ENCODE measurements around the gene TXNDC5. TPM values are rescaled to one million over a fixed set of nuclear protein-coding genes. Genes with fewer than 3 reads are reported as not detected.

TXNDC5 gene
- total RNA-seq, 2 experiments from 2014 or later, result 27.7 to 45.4 TPM

GRCh38 chr6:7922596-7922995 lies 12.0 kb upstream of the TXNDC5 start:
- Mint-ChIP-seq H3K4me1 (no peaks in the 10 kb centered on the region), H3K4me3 (no peak overlapping the region), H3K27me3 (peaks cover 17% of the 10 kb centered on the region), H3K36me3 (no peaks in the 10 kb centered on the region), H3K9me3 (ENCODE audit: low read depth) (peaks cover 11% of the 10 kb centered on the region), H3K27ac (no peak overlapping the region)
- ATAC-seq (no peak), DNase-seq (no peak)
- CTCF ChIA-PET, result no interaction called here

GRCh38 chr6:7921632-7922092 lies 11.1 kb upstream of the TXNDC5 start:
- ATAC-seq (no peak), DNase-seq (no peak)
- Mint-ChIP-seq H3K4me1 (no peaks in the 10 kb centered on the region), H3K27me3 (peaks cover 13% of the 10 kb centered on the region), H3K27ac (no peak overlapping the region), H3K4me3 (no peak overlapping the region), H3K9me3 (ENCODE audit: low read depth) (peaks cover 11% of the 10 kb centered on the region), H3K36me3 (no peaks in the 10 kb centered on the region)
- CTCF ChIA-PET, result no interaction called here

GRCh38 chr6:7921046-7921445 lies 10.5 kb upstream of the TXNDC5 start:
- no peak for ATAC-seq
- no peak for DNase-seq
- Mint-ChIP-seq H3K36me3 (no peaks in the 10 kb centered on the region), H3K4me1 (no peaks in the 10 kb centered on the region), H3K27ac (no peak overlapping the region), H3K4me3 (no peak overlapping the region), H3K27me3 (peaks cover 13% of the 10 kb centered on the region), H3K9me3 (ENCODE audit: low read depth) (peaks cover 11% of the 10 kb centered on the region)
- CTCF ChIA-PET, result no interaction called here

GRCh38 chr6:7920425-7920824 lies 9.8 kb upstream of the TXNDC5 start:
- CTCF ChIA-PET, result no interaction called here

GRCh38 chr6:7919871-7920270 lies 9.3 kb upstream of the TXNDC5 start:
- Mint-ChIP-seq H3K4me3 (no peak overlapping the region), H3K4me1 (no peaks in the 10 kb centered on the region), H3K27ac (no peak overlapping the region), H3K27me3 (peaks cover 13% of the 10 kb centered on the region), H3K36me3 (no peaks in the 10 kb centered on the region), H3K9me3 (ENCODE audit: low read depth) (peaks cover 5% of the 10 kb centered on the region)
- ATAC-seq (no peak), DNase-seq (no peak)
- CTCF ChIA-PET, result no interaction called here

More at GRCh38 chr6:7920425-7920824, 9.8 kb upstream of the TXNDC5 start:
- DNase-seq (no peak), ATAC-seq (no peak)
- Mint-ChIP-seq H3K27me3 (peaks cover 13% of the 10 kb centered on the region), H3K36me3 (no peaks in the 10 kb centered on the region), H3K4me1 (no peaks in the 10 kb centered on the region), H3K4me3 (no peak overlapping the region), H3K9me3 (ENCODE audit: low read depth) (peaks cover 9% of the 10 kb centered on the region), H3K27ac (no peak overlapping the region)

GRCh38 chr6:7918403-7918802 lies 7.8 kb upstream of the TXNDC5 start:
- Mint-ChIP-seq H3K27ac (no peak overlapping the region), H3K4me3 (no peak overlapping the region), H3K36me3 (no peaks in the 10 kb centered on the region), H3K27me3 (peaks cover 8% of the 10 kb centered on the region), H3K4me1 (no peaks in the 10 kb centered on the region), H3K9me3 (ENCODE audit: low read depth) (no peaks in the 10 kb centered on the region)
- CTCF ChIA-PET, result no interaction called here
- no peak for ATAC-seq
- no peak for DNase-seq

GRCh38 chr6:7917729-7918128 lies 7.1 kb upstream of the TXNDC5 start:
- no peaks in the 10 kb centered on the region for H3K4me1 Mint-ChIP-seq
- peaks cover 8% of the 10 kb centered on the region for H3K27me3 Mint-ChIP-seq
- H3K9me3 Mint-ChIP-seq (ENCODE audit: low read depth), result no peaks in the 10 kb centered on the region
- CTCF ChIA-PET, result no interaction called here
- no peaks in the 10 kb centered on the region for H3K36me3 Mint-ChIP-seq
- no peak for ATAC-seq
- no peak overlapping the region for H3K27ac Mint-ChIP-seq
- H3K4me3 Mint-ChIP-seq, result no peak overlapping the region
- no peak for DNase-seq

GRCh38 chr6:7916959-7917358 lies 6.4 kb upstream of the TXNDC5 start:
- no peaks in the 10 kb centered on the region for H3K4me1 Mint-ChIP-seq
- CTCF ChIA-PET, result no interaction called here
- no peak overlapping the region for H3K4me3 Mint-ChIP-seq
- no peak overlapping the region for H3K27ac Mint-ChIP-seq
- DNase-seq (no peak), ATAC-seq (no peak)
- peaks cover 8% of the 10 kb centered on the region for H3K27me3 Mint-ChIP-seq
- no peaks in the 10 kb centered on the region for H3K36me3 Mint-ChIP-seq
- H3K9me3 Mint-ChIP-seq (ENCODE audit: low read depth), result no peaks in the 10 kb centered on the region

GRCh38 chr6:7914991-7915789 lies 4.6 kb upstream of the TXNDC5 start:
- H3K36me3 Mint-ChIP-seq, result no peaks in the 10 kb centered on the region
- H3K4me3 Mint-ChIP-seq, result no peak overlapping the region
- no peak overlapping the region for H3K27ac Mint-ChIP-seq
- DNase-seq (peak; percentile 37), ATAC-seq (no peak)
- H3K27me3 Mint-ChIP-seq, result peaks cover 8% of the 10 kb centered on the region
- peaks cover 3% of the 10 kb centered on the region for H3K4me1 Mint-ChIP-seq
- H3K9me3 Mint-ChIP-seq (ENCODE audit: low read depth), result no peaks in the 10 kb centered on the region
- CTCF ChIA-PET, result no interaction called here

GRCh38 chr6:7914311-7914710 lies 3.7 kb upstream of the TXNDC5 start:
- Mint-ChIP-seq H3K27me3 (peaks cover 8% of the 10 kb centered on the region), H3K4me3 (no peak overlapping the region), H3K4me1 (peaks cover 7% of the 10 kb centered on the region), H3K27ac (no peak overlapping the region), H3K36me3 (no peaks in the 10 kb centered on the region), H3K9me3 (ENCODE audit: low read depth) (no peaks in the 10 kb centered on the region)
- no peak for ATAC-seq
- peak; percentile 19 for DNase-seq
- CTCF ChIA-PET, result no interaction called here

- H3K36me3 Mint-ChIP-seq, result no peaks in the 10 kb centered on the region
- no peak for ATAC-seq
- no peak for DNase-seq
- CTCF ChIA-PET, result no interaction called here
- H3K27ac Mint-ChIP-seq, result no peak overlapping the region
- H3K4me1 Mint-ChIP-seq, result peaks cover 12% of the 10 kb centered on the region
- no peak overlapping the region for H3K4me3 Mint-ChIP-seq
- H3K27me3 Mint-ChIP-seq, result peaks cover 5% of the 10 kb centered on the region
- no peaks in the 10 kb centered on the region for H3K9me3 Mint-ChIP-seq (ENCODE audit: low read depth)
Measured at GRCh38 chr6:7912736-7913517, 2.3 kb upstream of the TXNDC5 start.

- CTCF ChIA-PET, result no interaction called here
- Mint-ChIP-seq H3K27me3 (no peaks in the 10 kb centered on the region), H3K27ac (no peak overlapping the region), H3K36me3 (no peaks in the 10 kb centered on the region), H3K4me1 (peaks cover 15% of the 10 kb centered on the region), H3K9me3 (ENCODE audit: low read depth) (no peaks in the 10 kb centered on the region), H3K4me3 (no peak overlapping the region)
- no peak for ATAC-seq
- DNase-seq, result peak; percentile 30
Measured at GRCh38 chr6:7912024-7912423, 1.4 kb upstream of the TXNDC5 start.

GRCh38 chr6:7911345-7911725 lies 747 bp upstream of the TXNDC5 start:
- no peak for DNase-seq
- no peak for ATAC-seq
- no peaks in the 10 kb centered on the region for H3K9me3 Mint-ChIP-seq (ENCODE audit: low read depth)
- CTCF ChIA-PET, result no interaction called here
- H3K4me3 Mint-ChIP-seq, result no peak overlapping the region
- H3K27me3 Mint-ChIP-seq, result no peaks in the 10 kb centered on the region
- H3K27ac Mint-ChIP-seq, result no peak overlapping the region
- peaks cover 19% of the 10 kb centered on the region for H3K4me1 Mint-ChIP-seq
- H3K36me3 Mint-ChIP-seq, result no peaks in the 10 kb centered on the region

- no peak overlapping the region for H3K27ac Mint-ChIP-seq
- CTCF ChIA-PET, result no interaction called here
- peak; percentile 41 for ATAC-seq
Measured at GRCh38 chr6:7910298-7910653, 312 bp downstream of the TXNDC5 start.

More at GRCh38 chr6:7910298-7910653, 312 bp downstream of the TXNDC5 start:
- no peaks in the 10 kb centered on the region for H3K9me3 Mint-ChIP-seq (ENCODE audit: low read depth)
- no peaks in the 10 kb centered on the region for H3K36me3 Mint-ChIP-seq
- DNase-seq, result peak; percentile 41
- H3K4me1 Mint-ChIP-seq, result peaks cover 19% of the 10 kb centered on the region
- peak overlapping the region; percentile 76 for H3K4me3 Mint-ChIP-seq
- no peaks in the 10 kb centered on the region for H3K27me3 Mint-ChIP-seq

All from activated CD8-positive, alpha-beta memory T cell treated with anti-CD3 and anti-CD28 coated beads, Interleukin-2, amount 10 ng/mL, durations not matched to agents 7 days and 5 days (primary cell).